H9 (cell line): ENCODE results near the gene MAPK1IP1L. TPM values are rescaled to one million over a fixed set of nuclear protein-coding genes. Genes with fewer than 3 reads are reported as not detected.

Experiments used
- DNase-seq: peaks from one replicate; pipeline ENCODE4 v3.0.0-alpha.2; 2017
- H2AFZ ChIP-seq: one replicate; pipeline ENCODE4 v1.6.1; 2013; ENCODE audit warnings: mild to moderate bottlenecking, low read length, control low read depth, moderate library complexity
- H2AK5ac ChIP-seq: 2 replicates; pipeline ENCODE4 v1.6.1; 2013; ENCODE audit warnings: low read length, control low read depth, mixed read lengths; ENCODE audit not compliant: insufficient read length
- H2BK120ac ChIP-seq: one replicate; pipeline ENCODE4 v1.6.1; 2013; ENCODE audit warnings: low read depth, mild to moderate bottlenecking, low read length, control low read depth, inconsistent platforms; ENCODE audit not compliant: poor library complexity, severe bottlenecking
- H2BK12ac ChIP-seq: 2 replicates; pipeline ENCODE4 v1.6.1; 2013; ENCODE audit warnings: low read length, control low read depth, mixed read lengths, low read depth; ENCODE audit not compliant: insufficient read length
- H2BK15ac ChIP-seq: 2 replicates; pipeline ENCODE4 v1.6.1; 2013; ENCODE audit warnings: low read depth, low read length, control low read depth
- H2BK20ac ChIP-seq: one replicate; pipeline ENCODE4 v1.6.1; 2013; ENCODE audit warnings: low read depth, mild to moderate bottlenecking, low read length, control low read depth, inconsistent platforms; ENCODE audit not compliant: poor library complexity, severe bottlenecking
- H2BK5ac ChIP-seq: 2 replicates; pipeline ENCODE4 v1.6.1; 2013; ENCODE audit warnings: low read length, control low read depth, mixed read lengths; ENCODE audit not compliant: insufficient read length
- H3K14ac ChIP-seq: 2 replicates; pipeline ENCODE4 v1.6.1; 2013; ENCODE audit warnings: low read length, control low read depth; ENCODE audit not compliant: insufficient read depth
- H3K18ac ChIP-seq: 2 replicates; pipeline ENCODE4 v1.6.1; 2013; ENCODE audit warnings: low read depth, mild to moderate bottlenecking, mixed read lengths, low read length, control low read depth; ENCODE audit not compliant: insufficient read length
- H3K23ac ChIP-seq: 2 replicates; pipeline ENCODE4 v1.6.1; 2013; ENCODE audit warnings: low read length, control low read depth, mixed read lengths, low read depth; ENCODE audit not compliant: insufficient read length
- H3K23me2 ChIP-seq: 2 replicates; pipeline ENCODE4 v1.6.1; 2013; ENCODE audit warnings: low read depth, mild to moderate bottlenecking, mixed read lengths, low read length, control low read depth; ENCODE audit not compliant: insufficient read length, poor library complexity, severe bottlenecking
- H3K27ac ChIP-seq: 2 replicates; pipeline ENCODE4 v1.5.1; 2013; ENCODE audit warnings: low read length, control low read depth, mixed read lengths, low read depth; ENCODE audit not compliant: insufficient read length
- H3K27me3 ChIP-seq: 2 replicates; pipeline ENCODE4 v1.6.1; 2013; ENCODE audit warnings: low read length, control low read depth, inconsistent platforms; ENCODE audit not compliant: insufficient read depth
- H3K4ac ChIP-seq: 2 replicates; pipeline ENCODE4 v1.6.1; 2013; ENCODE audit warnings: low read depth, mild to moderate bottlenecking, control low read depth, inconsistent platforms, low read length, moderate library complexity
- H3K4me1 ChIP-seq: 2 replicates; pipeline ENCODE4 v1.6.1; 2013; ENCODE audit warnings: low read length, control low read depth, inconsistent platforms; ENCODE audit not compliant: insufficient read depth
- H3K4me2 ChIP-seq: 2 replicates; pipeline ENCODE4 v1.6.1; 2013; ENCODE audit warnings: low read length, control low read depth, mixed read lengths; ENCODE audit not compliant: insufficient read length, insufficient read depth
- H3K56ac ChIP-seq: 2 replicates; pipeline ENCODE4 v1.6.1; 2013; ENCODE audit warnings: low read depth, mild to moderate bottlenecking, mixed read lengths, low read length, control low read depth; ENCODE audit not compliant: insufficient read length
- H3K79me1 ChIP-seq: 2 replicates; pipeline ENCODE4 v1.6.1; 2013; ENCODE audit warnings: low read depth, mild to moderate bottlenecking, moderate library complexity, low read length, control low read depth, inconsistent platforms; ENCODE audit not compliant: insufficient read depth, poor library complexity, severe bottlenecking
- H3K79me2 ChIP-seq: 2 replicates; pipeline ENCODE4 v1.6.1; 2013; ENCODE audit warnings: low read length, control low read depth, inconsistent platforms; ENCODE audit not compliant: insufficient read depth
- H3K9ac ChIP-seq: 2 replicates; pipeline ENCODE4 v1.6.1; 2013; ENCODE audit warnings: low read length, control low read depth, mixed read lengths; ENCODE audit not compliant: insufficient read length; ENCODE audit errors: extremely low read depth
- H3K9me3 ChIP-seq: one replicate; pipeline ENCODE4 v1.6.1; 2013; ENCODE audit warnings: low read depth, low read length, inconsistent platforms; ENCODE audit not compliant: control insufficient read depth
- H3T11ph ChIP-seq: one replicate; pipeline ENCODE4 v1.6.1; 2013; ENCODE audit warnings: mild to moderate bottlenecking, low read length, control low read depth, inconsistent platforms
- H4K20me1 ChIP-seq: one replicate; pipeline ENCODE4 v1.6.1; 2013; ENCODE audit not compliant: control insufficient read depth, insufficient read length, insufficient read depth
- H4K5ac ChIP-seq: 2 replicates; pipeline ENCODE4 v1.6.1; 2013; ENCODE audit warnings: low read depth, mild to moderate bottlenecking, mixed read lengths, low read length, control low read depth; ENCODE audit not compliant: insufficient read length
- H4K8ac ChIP-seq: replicated peaks from 2 replicates; pipeline ENCODE4 v1.6.1; 2013; ENCODE audit warnings: low read length, control low read depth, mixed read lengths, low read depth; ENCODE audit not compliant: insufficient read length
- H4K91ac ChIP-seq: 2 replicates; pipeline ENCODE4 v1.6.1; 2013; ENCODE audit warnings: low read depth, mild to moderate bottlenecking, moderate library complexity, mixed read lengths, low read length, control low read depth; ENCODE audit not compliant: insufficient read length
- H3K27ac Mint-ChIP-seq, 3 experiments: 2 replicates in 2 of 3; 3 replicates in 1 of 3; pipeline ENCODE4 v1.8.0; 2020 to 2021; ENCODE audit warnings: mixed read lengths in 3 of 3, mild to moderate bottlenecking in 1 of 3, moderate library complexity in 1 of 3
- H3K27me3 Mint-ChIP-seq: 2 replicates; pipeline ENCODE4 v1.8.0; 2021; ENCODE audit warnings: low read depth, mild to moderate bottlenecking, moderate library complexity, mixed read lengths
- H3K36me3 Mint-ChIP-seq, 3 experiments: 2 replicates in 2 of 3; 3 replicates in 1 of 3; pipeline ENCODE4 v1.8.0; 2020 to 2021; ENCODE audit warnings: low read depth in 3 of 3, mixed read lengths in 3 of 3; ENCODE audit not compliant: insufficient read depth in 1 of 3
- H3K4me1 Mint-ChIP-seq, 2 experiments: 2 replicates each; pipeline ENCODE4 v1.8.0; 2020; ENCODE audit warnings: mixed read lengths in 2 of 2
- H3K4me3 Mint-ChIP-seq, 2 experiments: 2 replicates in 1 of 2; 3 replicates in 1 of 2; pipeline ENCODE4 v1.8.0; 2020 to 2021; ENCODE audit warnings: mild to moderate bottlenecking in 2 of 2, mixed read lengths in 2 of 2, moderate library complexity in 1 of 2
- H3K9me3 Mint-ChIP-seq, 2 experiments: 2 replicates in 1 of 2; 3 replicates in 1 of 2; pipeline ENCODE4 v1.8.0; 2020; ENCODE audit warnings: mild to moderate bottlenecking in 2 of 2, mixed read lengths in 2 of 2, moderate library complexity in 1 of 2
- WGBS: extraction: QIAGEN DNeasy Blood & Tissue Kit; methylation state at CpG from one replicate; pipeline ENCODE4 v1.1.7; 2013; ENCODE audit warnings: missing lambda C conversion rate, low lambda C conversion rate, mixed read lengths; ENCODE audit not compliant: insufficient read length; ENCODE audit errors: extremely low coverage; 5-methylcytosine and 5-hydroxymethylcytosine counted together
- total RNA-seq: library from RNA; stranded (reverse); gene quantifications from 2 replicates; pipeline ENCODE4 v1.2.1, GENCODE V29; 2021
- TF ChIP-seq, protein P1 (sequence below): fragments of 200-600 bp; sonication (generic); conservative IDR thresholded peaks from 3 replicates; pipeline ENCODE4 v1.8.0; 2021; ENCODE audit warnings: antibody characterized with exemption, mild to moderate bottlenecking

The MAPK1IP1L gene
- total RNA-seq, 1 experiment from 2014 or later, result 133 TPM

DNA sequence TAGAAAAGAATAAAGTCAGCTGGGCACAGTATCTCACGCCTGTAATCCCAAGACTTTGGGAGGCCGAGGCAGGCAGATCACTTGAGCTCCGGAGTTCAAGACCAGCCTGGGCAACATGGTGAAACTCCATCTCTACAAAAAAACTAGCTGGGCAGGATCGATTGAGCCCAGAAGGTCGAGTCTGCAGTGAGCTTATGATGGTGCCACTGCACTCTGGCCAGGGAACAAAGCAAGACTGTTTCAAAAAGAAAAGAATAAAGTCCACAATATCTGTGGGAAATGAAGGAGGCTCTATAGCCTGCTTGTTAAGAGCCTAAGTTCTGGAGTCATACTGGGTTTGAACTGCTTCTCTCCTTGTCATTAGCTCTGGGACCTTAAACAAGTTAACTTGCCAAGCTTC, 7.9 kb downstream of the MAPK1IP1L start:
- Histone ChIP-seq H3K9ac (no peak overlapping the region), H3K79me1 (peaks cover 13% of the 10 kb centered on the region), H2AK5ac (no peak overlapping the region), H3K4me2 (no peak overlapping the region), H2BK120ac (no peak overlapping the region), H2BK5ac (no peak overlapping the region), H3K9me3 (no peaks in the 10 kb centered on the region), H4K8ac (no peak overlapping the region), H3K79me2 (peaks cover 16% of the 10 kb centered on the region; the same call in 1 of the 2 replicates), H2BK20ac (no peak overlapping the region), H3K4me1 (no peaks in the 10 kb centered on the region), H4K20me1 (no peaks in the 10 kb centered on the region), H3K18ac (no peak overlapping the region), H3K27ac (no peak overlapping the region), H2AFZ (no peak overlapping the region), H3T11ph (no peak overlapping the region), H3K4ac (no peak overlapping the region), H2BK15ac (no peak overlapping the region), H2BK12ac (no peak overlapping the region), H3K23me2 (no peaks in the 10 kb centered on the region), H3K14ac (no peak overlapping the region), H4K5ac (no peak overlapping the region), H3K23ac (no peak overlapping the region), H3K27me3 (no peaks in the 10 kb centered on the region), H4K91ac (no peak overlapping the region), H3K56ac (no peak overlapping the region)
- no peak overlapping the region for H3K27ac Mint-ChIP-seq
- no peak overlapping the region for H3K4me3 Mint-ChIP-seq
- TF ChIP-seq, protein P1, sequence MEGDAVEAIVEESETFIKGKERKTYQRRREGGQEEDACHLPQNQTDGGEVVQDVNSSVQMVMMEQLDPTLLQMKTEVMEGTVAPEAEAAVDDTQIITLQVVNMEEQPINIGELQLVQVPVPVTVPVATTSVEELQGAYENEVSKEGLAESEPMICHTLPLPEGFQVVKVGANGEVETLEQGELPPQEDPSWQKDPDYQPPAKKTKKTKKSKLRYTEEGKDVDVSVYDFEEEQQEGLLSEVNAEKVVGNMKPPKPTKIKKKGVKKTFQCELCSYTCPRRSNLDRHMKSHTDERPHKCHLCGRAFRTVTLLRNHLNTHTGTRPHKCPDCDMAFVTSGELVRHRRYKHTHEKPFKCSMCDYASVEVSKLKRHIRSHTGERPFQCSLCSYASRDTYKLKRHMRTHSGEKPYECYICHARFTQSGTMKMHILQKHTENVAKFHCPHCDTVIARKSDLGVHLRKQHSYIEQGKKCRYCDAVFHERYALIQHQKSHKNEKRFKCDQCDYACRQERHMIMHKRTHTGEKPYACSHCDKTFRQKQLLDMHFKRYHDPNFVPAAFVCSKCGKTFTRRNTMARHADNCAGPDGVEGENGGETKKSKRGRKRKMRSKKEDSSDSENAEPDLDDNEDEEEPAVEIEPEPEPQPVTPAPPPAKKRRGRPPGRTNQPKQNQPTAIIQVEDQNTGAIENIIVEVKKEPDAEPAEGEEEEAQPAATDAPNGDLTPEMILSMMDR, result no peak
- peaks cover 6 to 9% of the 10 kb centered on the region in 2 experiments for H3K4me1 Mint-ChIP-seq
- H3K36me3 Mint-ChIP-seq, result peaks cover 33 to 65% (median 64%) of the 10 kb centered on the region in 3 experiments; a peak in 6 of 7 replicates
- no peak for DNase-seq
- no peaks in the 10 kb centered on the region for H3K9me3 Mint-ChIP-seq
- no peaks in the 10 kb centered on the region for H3K27me3 Mint-ChIP-seq
- no CpG with 5 or more reads among the region's 5 CpGs for WGBS
